HG03108 (cell line): ENCODE results near the gene PDE3A.

Experiments used
- ATAC-seq: cut with Tn5 transposase; IDR thresholded peaks from one replicate; pipeline ENCODE4 v1.9.1; 2021; ENCODE audit warnings: moderate library complexity; ENCODE audit not compliant: unreplicated experiment

Gene PDE3A

GRCh38 chr12:20490213-20490612, 121.9 kb downstream of the PDE3A start:
- no peak for ATAC-seq

DNA sequence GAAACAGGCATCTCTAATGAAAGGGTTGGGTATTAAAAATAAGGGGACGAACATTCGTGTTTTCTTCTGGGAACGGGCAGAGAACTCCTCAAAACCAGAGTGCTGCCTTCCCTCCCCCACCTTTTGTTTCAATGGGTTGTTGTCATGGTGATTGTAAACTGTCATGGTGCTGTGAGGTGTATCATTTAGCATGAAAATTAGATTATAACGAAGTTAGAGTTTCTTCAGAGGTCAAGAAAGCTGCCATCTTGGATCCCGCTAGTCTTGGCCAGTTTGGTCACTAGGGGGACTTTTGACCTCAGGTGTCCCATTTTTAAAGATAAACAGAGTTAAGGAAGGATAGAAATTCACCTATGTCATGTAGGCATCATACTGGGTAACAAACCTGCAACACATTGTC, 123.0 kb downstream of the PDE3A start:
- ATAC-seq = no peak

DNA sequence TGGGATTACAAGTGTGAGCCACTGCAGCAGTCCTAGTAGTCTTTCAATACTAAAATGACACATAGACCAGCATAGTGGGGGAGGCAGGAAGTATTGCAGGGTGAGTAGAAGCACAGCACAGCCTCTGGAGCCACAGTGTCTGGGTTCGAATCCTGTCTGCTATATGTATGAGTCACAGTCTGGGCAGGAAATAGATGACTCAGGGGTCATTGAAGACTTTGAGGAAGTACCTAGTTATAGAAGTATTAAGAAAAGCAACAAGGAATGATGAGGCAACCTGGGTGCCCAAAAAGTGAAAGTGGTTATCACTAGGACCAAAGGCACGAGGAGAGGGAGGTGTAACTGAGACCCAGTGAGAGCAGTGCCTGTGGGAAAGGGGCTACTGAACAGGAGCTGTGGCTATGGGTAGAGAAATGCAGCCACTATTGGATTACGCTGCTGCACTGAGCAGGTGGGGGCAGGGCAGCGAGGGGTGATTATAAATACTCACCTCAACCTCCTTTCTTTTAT, 124.0 kb downstream of the PDE3A start:
- ATAC-seq = no peak

DNA sequence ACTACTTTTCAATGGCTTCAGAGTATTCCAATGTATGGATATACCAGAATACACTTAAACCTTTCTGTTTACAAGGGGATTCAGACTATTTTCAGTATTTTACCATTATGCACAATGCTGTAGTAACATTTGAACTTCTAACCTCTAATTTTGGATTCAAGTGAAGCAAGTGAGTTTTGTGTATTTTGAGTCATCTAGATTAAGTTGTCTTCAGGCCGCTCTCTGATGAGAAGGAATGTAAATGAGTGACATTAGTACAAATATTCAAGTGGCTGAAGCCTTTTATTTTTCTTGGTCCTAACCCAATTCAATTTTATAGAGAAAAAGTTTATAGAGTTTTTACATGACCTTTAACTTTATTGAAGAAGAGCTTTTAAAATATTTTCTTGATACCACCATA, 125.6 kb downstream of the PDE3A start:
- no peak for ATAC-seq

DNA sequence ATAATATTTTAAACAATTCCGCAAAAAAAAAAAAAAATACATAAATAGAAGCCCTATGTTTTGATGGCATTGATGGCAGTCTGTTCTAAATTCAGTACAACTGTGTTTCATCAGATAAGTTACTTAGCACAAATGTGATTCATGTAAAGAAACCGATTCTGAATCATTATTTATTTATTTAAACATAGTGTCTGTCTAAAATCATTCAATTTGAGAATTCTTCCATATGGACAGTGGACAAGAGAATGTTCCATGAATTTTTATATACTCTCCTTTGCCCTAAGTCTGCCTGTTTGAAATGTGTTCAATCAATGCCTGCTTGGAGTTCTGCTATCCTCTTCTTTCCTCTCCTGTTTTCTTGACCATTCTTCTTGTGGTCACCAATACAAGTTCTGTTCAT, 126.5 kb downstream of the PDE3A start:
- ATAC-seq = no peak

DNA sequence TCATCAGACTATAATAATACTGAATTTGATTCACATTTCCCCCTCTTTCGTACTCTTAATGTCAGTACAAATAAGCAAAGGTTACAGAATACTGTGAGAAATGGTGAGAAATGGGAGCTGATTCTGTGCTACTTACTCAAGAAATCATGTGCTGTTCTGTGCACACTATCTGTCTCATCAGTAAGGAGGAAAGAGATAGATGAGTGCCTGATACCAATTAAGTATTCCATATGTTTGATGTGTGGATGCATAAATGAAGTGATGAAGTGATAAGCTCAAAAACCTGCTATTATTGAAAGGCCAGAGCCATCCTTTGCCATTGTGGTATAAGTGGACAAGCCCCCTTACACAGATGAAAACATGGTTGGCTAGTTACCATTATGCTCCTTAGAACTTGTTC, 127.7 kb downstream of the PDE3A start:
- ATAC-seq = no peak

- ATAC-seq = no peak
Measured at GRCh38 chr12:20497707-20498106, 129.4 kb downstream of the PDE3A start.

DNA sequence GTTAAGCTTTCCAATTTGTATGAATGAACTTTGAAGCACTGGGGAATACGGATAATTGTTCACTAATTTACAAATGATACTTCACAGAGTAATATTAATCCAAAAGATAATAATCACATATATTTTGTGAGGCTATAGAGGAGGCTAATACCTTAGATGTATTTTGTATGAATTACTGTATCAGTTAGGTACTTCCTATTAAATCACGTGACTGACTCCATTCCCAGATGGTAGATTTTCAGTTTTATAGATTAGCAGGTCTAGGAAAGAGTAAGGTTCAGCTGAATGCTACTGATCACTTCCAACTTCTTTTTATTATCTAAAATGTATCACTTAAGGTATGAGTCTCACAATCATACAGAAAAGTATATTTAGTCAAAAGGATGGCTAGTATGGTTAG, 133.6 kb downstream of the PDE3A start:
- ATAC-seq = no peak

DNA sequence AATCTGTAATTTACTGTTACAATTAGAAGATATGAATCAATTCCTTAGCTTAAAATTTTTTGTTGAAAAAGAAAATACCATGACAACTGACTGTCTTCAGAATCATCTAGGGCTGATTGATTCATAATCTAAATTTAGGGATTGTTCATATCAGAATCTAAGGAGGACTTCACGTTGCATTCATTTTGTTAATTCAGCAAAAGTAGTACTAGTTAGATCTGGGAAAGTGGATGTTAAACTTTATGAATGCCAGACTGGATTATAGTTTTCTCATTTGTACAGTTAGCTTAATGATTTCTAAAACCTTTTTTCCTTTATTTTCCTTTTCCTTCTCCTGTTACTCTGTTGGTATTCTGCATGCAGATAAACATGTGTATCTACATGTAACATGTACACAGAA, 135.5 kb downstream of the PDE3A start:
- ATAC-seq = no peak

DNA sequence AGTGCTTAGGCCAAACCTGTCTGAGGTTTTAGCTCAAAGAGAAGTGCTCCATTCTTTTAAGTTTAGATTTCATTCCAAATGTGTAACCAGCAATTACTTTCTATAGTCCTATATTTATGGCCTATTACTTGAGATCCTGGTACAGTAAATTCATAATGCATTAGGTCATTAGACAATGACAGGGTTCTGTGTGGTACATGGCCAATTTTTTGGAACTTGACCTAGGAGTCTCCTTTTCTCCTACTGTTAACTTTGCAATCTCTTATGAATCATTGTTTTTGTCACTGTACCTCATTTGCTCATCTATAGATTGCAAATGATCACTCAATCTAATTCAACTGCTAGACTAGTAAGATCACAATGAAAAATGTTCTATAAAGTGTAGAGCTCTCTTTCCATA, 136.7 kb downstream of the PDE3A start:
- no peak for ATAC-seq

DNA sequence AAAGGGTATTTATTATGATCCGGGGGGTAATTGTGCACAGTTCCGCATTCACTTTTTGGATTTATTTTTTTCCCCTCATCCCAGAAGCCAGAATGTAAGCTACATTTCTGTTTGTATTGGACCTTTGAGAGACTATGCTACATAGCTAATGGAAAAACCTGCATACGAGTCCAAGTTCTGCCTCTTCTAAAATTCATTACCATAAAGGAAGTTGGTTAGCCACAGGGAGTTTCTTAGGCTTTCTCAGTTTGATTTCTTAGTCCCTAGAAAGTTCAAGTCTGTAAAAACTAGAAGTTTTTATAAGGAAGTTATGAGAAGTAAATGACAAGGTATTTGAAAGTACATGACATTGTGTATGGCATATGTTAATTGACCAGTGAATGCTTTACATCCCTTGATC, 138.7 kb downstream of the PDE3A start:
- no peak for ATAC-seq

- no peak for ATAC-seq
Measured at GRCh38 chr12:20507711-20508110, 139.4 kb downstream of the PDE3A start.

DNA sequence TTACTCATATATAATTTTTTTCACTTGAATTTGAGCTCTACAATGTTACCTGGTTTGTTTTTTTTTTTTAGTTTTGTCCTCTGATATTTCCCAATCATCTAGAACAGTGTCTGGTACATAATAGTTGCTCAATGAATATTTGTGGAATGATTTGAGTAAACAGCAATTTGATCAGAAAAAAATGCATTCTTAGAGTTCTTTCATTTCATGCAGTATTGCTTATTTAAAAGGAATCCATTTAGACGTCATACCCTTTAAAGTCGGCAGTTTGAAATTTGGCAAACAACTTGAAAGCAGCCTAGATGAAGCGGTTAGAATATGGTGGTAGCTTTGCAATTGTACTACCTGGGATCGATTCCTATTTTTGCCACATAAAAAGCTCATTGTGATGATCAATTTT, 140.0 kb downstream of the PDE3A start:
- ATAC-seq = no peak

DNA sequence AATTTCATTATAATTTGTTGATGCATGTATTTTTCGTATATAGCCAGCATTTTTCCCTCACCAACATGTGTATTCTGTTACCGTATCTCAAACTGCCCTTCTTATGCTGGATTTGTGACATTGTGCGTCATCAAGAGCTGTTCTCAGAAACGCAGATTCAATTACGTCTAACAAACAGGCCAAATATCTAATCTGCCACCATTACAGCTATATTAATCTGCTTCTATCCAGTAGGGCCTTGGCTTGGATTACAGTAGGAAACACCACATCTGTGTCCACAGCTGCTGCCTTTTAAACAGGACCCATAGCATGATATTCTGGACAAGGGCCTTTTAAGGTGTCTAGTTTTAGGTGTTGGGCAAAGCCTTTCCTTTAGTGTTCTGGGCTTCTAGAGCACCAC, 140.6 kb downstream of the PDE3A start:
- no peak for ATAC-seq

DNA sequence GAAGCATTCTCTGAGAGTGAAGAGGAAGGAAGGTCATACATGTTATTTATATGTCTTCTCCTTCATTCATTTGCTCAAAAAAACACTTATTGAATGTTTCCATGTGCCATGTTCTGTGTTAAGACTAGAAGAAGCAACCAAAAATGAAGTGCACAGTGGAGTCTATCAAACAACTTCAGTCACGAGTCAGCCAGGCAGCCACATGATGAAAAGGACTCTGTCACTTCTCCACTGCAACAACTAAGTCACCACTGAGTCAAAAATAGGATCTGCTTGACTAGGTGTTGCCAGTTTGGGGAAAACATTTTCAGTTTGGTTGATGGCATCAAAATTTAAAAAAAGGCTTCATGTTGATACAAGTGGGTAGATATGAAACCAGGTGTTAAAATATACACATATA, 142.5 kb downstream of the PDE3A start:
- ATAC-seq = no peak

DNA sequence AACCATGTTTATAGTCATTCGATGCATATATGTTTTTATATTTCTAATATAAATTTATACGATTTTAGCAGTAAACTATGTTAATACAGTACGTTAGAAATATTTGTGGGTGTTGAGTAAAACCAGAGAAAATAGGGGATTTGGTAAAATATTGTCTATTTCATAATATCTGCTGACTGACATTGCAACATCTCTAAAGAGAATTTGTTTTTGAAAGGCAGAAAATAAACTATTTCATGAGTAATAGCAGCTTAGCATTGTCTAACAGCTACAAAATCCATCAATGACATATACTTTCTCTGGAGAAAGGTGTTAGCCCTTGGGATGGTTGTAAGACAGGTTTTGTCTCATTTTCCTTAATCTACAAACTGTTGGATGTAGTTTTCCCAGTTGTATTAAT, 144.9 kb downstream of the PDE3A start:
- ATAC-seq = no peak

GRCh38 chr12:20514598-20514997, 146.3 kb downstream of the PDE3A start:
- no peak for ATAC-seq

GRCh38 chr12:20520532-20520931, 152.2 kb downstream of the PDE3A start:
- no peak for ATAC-seq

DNA sequence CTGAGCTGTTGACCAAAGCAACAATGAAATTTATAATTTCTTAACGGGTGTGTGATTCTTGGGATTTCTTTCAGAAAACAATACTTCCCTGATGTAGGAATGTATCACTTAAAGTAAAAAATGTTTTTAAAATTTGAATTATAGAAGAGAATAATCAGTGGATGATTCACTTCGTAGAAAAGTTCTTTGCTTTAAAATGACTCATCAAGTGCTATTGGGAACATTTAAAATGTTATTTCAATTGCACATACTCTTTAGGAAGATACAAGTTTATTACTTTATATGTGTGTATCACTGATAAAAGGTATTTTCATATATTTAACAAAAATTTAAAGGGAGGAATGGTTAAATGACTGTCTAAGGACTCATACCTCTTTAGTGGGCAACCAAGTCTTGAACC, 155.3 kb downstream of the PDE3A start:
- no peak for ATAC-seq

GRCh38 chr12:20524113-20524512, 155.8 kb downstream of the PDE3A start:
- ATAC-seq = no peak

GRCh38 chr12:20525064-20525610, 156.8 kb downstream of the PDE3A start:
- ATAC-seq = no peak

DNA sequence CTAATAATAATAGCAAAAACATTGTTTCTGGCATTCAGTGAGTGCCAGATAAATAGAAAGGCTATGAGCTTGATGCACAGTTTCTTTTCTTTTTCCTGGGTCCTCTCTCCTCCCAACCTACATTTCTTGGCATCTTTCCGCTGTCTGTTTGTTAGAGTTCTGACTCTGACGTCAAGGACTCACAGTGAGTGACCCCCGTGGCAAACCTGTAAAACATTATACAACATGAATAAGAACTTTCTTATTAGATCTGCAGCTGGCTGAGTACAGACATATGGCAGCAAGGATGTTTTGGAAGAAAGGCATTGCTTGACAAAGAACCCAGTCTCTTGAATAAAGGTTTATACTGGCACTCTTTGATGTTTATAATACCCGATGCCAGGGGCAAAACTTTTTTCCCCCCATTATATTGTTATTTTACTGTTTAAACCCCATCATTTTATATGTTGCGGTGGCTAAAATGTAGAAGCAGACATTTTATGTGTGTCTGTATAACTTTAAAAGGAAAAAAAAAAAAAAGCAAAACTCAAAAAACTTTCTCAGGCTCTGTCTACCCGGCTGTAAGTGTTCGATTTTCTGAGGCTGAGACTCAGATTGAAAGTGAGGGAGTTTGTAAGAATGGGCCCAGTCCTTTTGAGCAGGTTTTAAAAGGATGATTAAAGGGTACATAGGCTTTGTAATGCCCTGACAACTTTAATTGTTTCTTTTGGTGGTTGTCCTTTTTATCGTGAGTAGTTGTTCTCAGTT, 159.3 kb downstream of the PDE3A start:
- no peak for ATAC-seq

DNA sequence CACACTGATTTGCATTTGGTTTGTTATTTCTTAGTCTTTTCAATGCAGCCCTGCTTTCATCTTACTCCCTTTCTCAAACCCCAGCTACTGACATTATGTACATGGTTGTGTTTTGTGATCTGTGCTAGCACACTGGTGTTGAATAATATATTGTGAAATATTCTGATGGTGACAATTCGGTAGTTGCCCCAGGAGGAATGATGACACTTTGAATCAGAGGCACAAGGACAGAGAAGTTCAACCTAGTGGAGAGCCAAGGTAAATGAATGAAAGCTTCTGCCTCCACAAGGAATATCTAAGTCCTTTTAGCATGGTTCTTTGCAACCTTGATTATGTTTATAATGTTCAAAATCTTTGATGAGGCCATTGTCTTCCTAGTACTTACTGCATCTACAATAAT, 159.9 kb downstream of the PDE3A start:
- ATAC-seq = no peak
